IMR-90 (cell line): ENCODE measurements around the gene TRIM63. TPM values are rescaled to one million over a fixed set of nuclear protein-coding genes. Genes with fewer than 3 reads are reported as not detected.

ENCODE experiments used
- ATAC-seq: fragments of 200-7000 bp; cut with Tn5 transposase; 2 replicates; pipeline ENCODE4 v1.9.1; 2020; ENCODE audit warnings: low read depth, mild to moderate bottlenecking, moderate library complexity
- BruUV-seq: library from RNA; stranded (reverse); fragments of 400-500 nt; replicated peaks from 2 replicates; lab custom pipeline; 2021; lab: Mats Ljungman, UMichigan
- CTCF ChIA-PET: fragments of 300-600 bp; formaldehyde crosslinking; extraction: SDS; loops from one replicate; lab custom pipeline; 2021; ENCODE audit warnings: antibody characterized with exemption; lab: Yijun Ruan, JAX
- POLR2A ChIA-PET: fragments of 300-600 bp; sonication (Branson Sonifier 250); formaldehyde crosslinking; loops from one replicate; lab custom pipeline; 2022; ENCODE audit warnings: antibody characterized with exemption; ENCODE audit not compliant: unreplicated experiment; lab: Charles Lee
- DNase-seq: peaks from one replicate; pipeline ENCODE4 v3.0.0; 2013
- H2AFZ ChIP-seq: replicated peaks from 2 replicates; pipeline ENCODE3; 2013; ENCODE audit warnings: low read length, mild to moderate bottlenecking; ENCODE audit not compliant: poor library complexity
- H2AK5ac ChIP-seq: 2 replicates; pipeline ENCODE4 v1.6.1; 2013; ENCODE audit warnings: low read depth, low read length, inconsistent platforms
- H2AK9ac ChIP-seq: replicated peaks from 2 replicates; pipeline ENCODE3; 2013; ENCODE audit warnings: mild to moderate bottlenecking, low read depth, low read length, moderate library complexity; ENCODE audit not compliant: poor library complexity
- H2BK120ac ChIP-seq: 2 replicates; pipeline ENCODE4 v1.6.1; 2013; ENCODE audit warnings: low read depth, low read length, inconsistent platforms
- H2BK15ac ChIP-seq: 3 replicates; pipeline ENCODE4 v1.6.1; 2013; ENCODE audit warnings: low read depth, low read length, inconsistent platforms
- H2BK20ac ChIP-seq: 2 replicates; pipeline ENCODE4 v1.6.1; 2013; ENCODE audit warnings: low read depth, mild to moderate bottlenecking, inconsistent platforms, low read length, moderate library complexity
- H2BK5ac ChIP-seq: 2 replicates; pipeline ENCODE4 v1.6.1; 2013; ENCODE audit warnings: mild to moderate bottlenecking, low read depth, low read length, inconsistent platforms; ENCODE audit not compliant: poor library complexity, severe bottlenecking
- H3K14ac ChIP-seq: replicated peaks from 2 replicates; pipeline ENCODE4 v1.6.1; 2013; ENCODE audit warnings: low read depth, low read length, inconsistent platforms
- H3K18ac ChIP-seq: 2 replicates; pipeline ENCODE4 v1.6.1; 2013; ENCODE audit warnings: low read depth, low read length, control low read depth
- H3K23ac ChIP-seq: 2 replicates; pipeline ENCODE4 v1.6.1; 2013; ENCODE audit warnings: low read depth, low read length, inconsistent platforms
- H3K27ac ChIP-seq: 2 replicates; pipeline ENCODE4 v1.5.1; 2013; ENCODE audit warnings: mild to moderate bottlenecking, control low read depth, low read length; ENCODE audit not compliant: insufficient read depth
- H3K27me3 ChIP-seq: 2 replicates; pipeline ENCODE4 v1.6.1; 2013; ENCODE audit warnings: low read length; ENCODE audit not compliant: control insufficient read depth, insufficient read depth
- H3K36me3 ChIP-seq: 2 replicates; pipeline ENCODE4 v1.6.1; 2013; ENCODE audit warnings: low read length, mixed read lengths; ENCODE audit not compliant: control insufficient read depth, insufficient read depth
- H3K4ac ChIP-seq: 2 replicates; pipeline ENCODE4 v1.6.1; 2013; ENCODE audit warnings: low read depth, low read length, inconsistent platforms
- H3K4me1 ChIP-seq: 2 replicates; pipeline ENCODE4 v1.6.1; 2013; ENCODE audit warnings: low read length, mixed read lengths; ENCODE audit not compliant: control insufficient read depth, insufficient read depth
- H3K4me2 ChIP-seq: 2 replicates; pipeline ENCODE4 v1.6.1; 2013; ENCODE audit warnings: low read depth, mild to moderate bottlenecking, control low read depth, low read length, moderate library complexity
- H3K4me3 ChIP-seq: 2 replicates; pipeline ENCODE4 v1.5.1; 2013; ENCODE audit warnings: low read depth, mild to moderate bottlenecking, control low read depth, low read length, moderate library complexity; ENCODE audit not compliant: insufficient read depth
- H3K56ac ChIP-seq: 2 replicates; pipeline ENCODE4 v1.6.1; 2013; ENCODE audit warnings: low read length, inconsistent platforms; ENCODE audit not compliant: insufficient read depth; ENCODE audit errors: extremely low read depth
- H3K79me1 ChIP-seq, 2 experiments: 2 replicates each; pipeline ENCODE4 v1.6.1; 2013; ENCODE audit warnings: low read length in 2 of 2, inconsistent platforms in 1 of 2, low read depth in 1 of 2
- H3K9ac ChIP-seq: 2 replicates; pipeline ENCODE4 v1.6.1; 2013; ENCODE audit warnings: low read depth, low read length, control low read depth
- H3K9me1 ChIP-seq: 2 replicates; pipeline ENCODE4 v1.6.1; 2013; ENCODE audit warnings: low read length, inconsistent platforms; ENCODE audit not compliant: insufficient read depth
- H3K9me3 ChIP-seq: 2 replicates; pipeline ENCODE4 v1.6.1; 2013; ENCODE audit warnings: low read length; ENCODE audit not compliant: control insufficient read depth, insufficient read depth
- H4K20me1 ChIP-seq: 2 replicates; pipeline ENCODE4 v1.6.1; 2013; ENCODE audit warnings: low read length, inconsistent platforms; ENCODE audit not compliant: insufficient read depth
- H4K5ac ChIP-seq: 2 replicates; pipeline ENCODE4 v1.6.1; 2013; ENCODE audit warnings: mild to moderate bottlenecking, low read depth, low read length, control low read depth
- H4K8ac ChIP-seq, 2 experiments: 2 replicates each; pipeline ENCODE4 v1.6.1; 2013; ENCODE audit warnings: low read depth in 2 of 2, low read length in 2 of 2, control low read depth in 1 of 2, inconsistent platforms in 1 of 2
- H4K91ac ChIP-seq: 2 replicates; pipeline ENCODE4 v1.6.1; 2013; ENCODE audit warnings: low read depth, low read length, inconsistent platforms; ENCODE audit not compliant: insufficient read depth
- WGBS, 2 experiments: methylation state at CpG; one replicate each; pipeline versions ENCODE4 v1.1.5 to v1.1.7; 2013; ENCODE audit warnings: missing lambda C conversion rate in 2 of 2; ENCODE audit not compliant: insufficient read length in 1 of 2; ENCODE audit errors: extremely low coverage in 2 of 2; 5-methylcytosine and 5-hydroxymethylcytosine counted together
- dilution Hi-C: fragments of 300-500 bp; cut with HindIII; formaldehyde crosslinking; loops from one replicate; pipeline ENCODE4 v1.14.3; 2018; ENCODE audit warnings: low sequenced_read_pairs; ENCODE audit not compliant: unreplicated experiment
- in situ Hi-C: fragments of 300-500 bp; cut with MboI; formaldehyde crosslinking; loops from 3 replicates; pipeline ENCODE4 v1.14.3; 2019; ENCODE audit warnings: low sequenced_read_pairs, inconsistent platforms, mixed read lengths
- intact Hi-C: fragments of 100-400 bp; cut with micrococcal nuclease; formaldehyde crosslinking; loops from 2 replicates; pipeline ENCODE4 v1.10.0; 2022
- polyA plus RNA-seq, 3 experiments: library from polyadenylated mRNA; depleted of rRNA; stranded (reverse); fragments of >200 nt; gene quantifications; 2 replicates each; pipeline ENCODE4 v1.2.3, GENCODE V29; 2012; ENCODE audit warnings: low replicate concordance in 1 of 3
- total RNA-seq: library from RNA; depleted of rRNA; stranded (reverse); fragments of >200 nt; gene quantifications from 2 replicates; pipeline ENCODE4 v1.2.3, GENCODE V29; 2012
- TF ChIP-seq, protein P1 (sequence below): fragments of 150-350 bp; IDR thresholded peaks from 2 replicates; pipeline ENCODE4 v1.6.1; 2016; ENCODE audit warnings: low read depth, mild to moderate bottlenecking, low read length, moderate library complexity, borderline replicate concordance

Gene TRIM63
- total and polyA plus RNA-seq, 2 of the 4 experiments (the other 2 are of a cell fraction): not detected

DNA sequence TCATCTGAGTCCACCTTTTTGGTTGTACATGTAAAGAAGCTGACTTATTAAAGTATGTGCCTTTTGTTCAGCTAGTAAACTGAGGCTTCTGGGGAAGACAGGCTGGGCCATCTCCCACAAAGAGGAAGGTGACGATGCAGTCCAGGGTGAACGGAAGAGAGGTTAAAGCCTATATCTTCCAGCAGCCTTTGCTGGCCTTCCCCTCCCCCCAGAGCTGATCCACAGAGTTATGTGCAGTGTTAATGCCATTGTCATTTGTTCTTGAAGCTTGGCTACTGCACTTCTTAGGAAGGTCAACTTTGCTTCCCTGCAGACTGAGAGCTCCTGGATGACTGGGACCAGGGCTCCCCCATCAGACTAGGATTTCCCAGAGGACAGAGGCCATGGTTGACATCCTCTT, 23.7 kb downstream of the TRIM63 start:
- Histone ChIP-seq H3K18ac (no peak overlapping the region), H3K79me1 (no peaks in the 10 kb centered on the region), H2AK9ac (no peak overlapping the region), H2BK15ac (no peak overlapping the region), H3K9me3 (no peaks in the 10 kb centered on the region), H2BK5ac (no peak overlapping the region), H3K27ac (no peak overlapping the region), H2BK20ac (no peak overlapping the region), H3K4ac (no peak overlapping the region), H4K8ac (no peak overlapping the region), H3K56ac (no peak overlapping the region), H3K4me3 (no peak overlapping the region), H4K5ac (no peak overlapping the region), H3K9ac (no peak overlapping the region), H2AK5ac (no peak overlapping the region), H3K27me3 (peaks cover 75% of the 10 kb centered on the region), H3K14ac (no peak overlapping the region), H4K20me1 (no peaks in the 10 kb centered on the region), H2AFZ (no peak overlapping the region), H2BK120ac (no peak overlapping the region), H3K4me2 (no peak overlapping the region), H3K23ac (no peak overlapping the region), H3K9me1 (no peaks in the 10 kb centered on the region), H3K36me3 (no peaks in the 10 kb centered on the region), H3K4me1 (no peaks in the 10 kb centered on the region), H4K91ac (no peak overlapping the region)
- in situ Hi-C loops (loop anchor here (5.0 kb wide), 2 partner anchors 54 to 104 kb away; no protein-coding TSS in a partner anchor), intact Hi-C loops (no loop called here), dilution Hi-C loops (no loop called here)
- no TSS peak for BruUV-seq
- ChIA-PET CTCF (no interaction called here), POLR2A (no interaction called here)
- DNase-seq: no peak
- TF ChIP-seq, protein P1, sequence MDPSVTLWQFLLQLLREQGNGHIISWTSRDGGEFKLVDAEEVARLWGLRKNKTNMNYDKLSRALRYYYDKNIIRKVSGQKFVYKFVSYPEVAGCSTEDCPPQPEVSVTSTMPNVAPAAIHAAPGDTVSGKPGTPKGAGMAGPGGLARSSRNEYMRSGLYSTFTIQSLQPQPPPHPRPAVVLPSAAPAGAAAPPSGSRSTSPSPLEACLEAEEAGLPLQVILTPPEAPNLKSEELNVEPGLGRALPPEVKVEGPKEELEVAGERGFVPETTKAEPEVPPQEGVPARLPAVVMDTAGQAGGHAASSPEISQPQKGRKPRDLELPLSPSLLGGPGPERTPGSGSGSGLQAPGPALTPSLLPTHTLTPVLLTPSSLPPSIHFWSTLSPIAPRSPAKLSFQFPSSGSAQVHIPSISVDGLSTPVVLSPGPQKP: no peak
- WGBS, 2 experiments: no CpG with 5 or more reads among the region's 2 CpGs
- no peak for ATAC-seq
